GM12891 (cell line): Measurements from ENCODE around the gene C2CD3.
"Not testable (repeated sequence)": the region's sequence is repeated elsewhere in the genome, so short reads cannot be mapped to it uniquely, and the experiment has no call there.

ENCODE experiments used
- PAX5 ChIP-seq: IDR thresholded peaks from 2 replicates; pipeline ENCODE4 v1.6.1; 2011; ENCODE audit warnings: low read length, moderate library complexity, mild to moderate bottlenecking; ENCODE audit not compliant: insufficient read depth, severe bottlenecking
- POLR2A ChIP-seq: IDR thresholded peaks from 2 replicates; pipeline ENCODE4 v1.6.1; 2011; ENCODE audit warnings: low read depth, low read length, control low read depth
- POLR2AphosphoS5 ChIP-seq: IDR thresholded peaks from 2 replicates; pipeline ENCODE4 v1.6.1; 2011; ENCODE audit warnings: low read depth, low read length, control low read depth
- POU2F2 ChIP-seq: IDR thresholded peaks from 2 replicates; pipeline ENCODE4 v1.6.1; 2011; ENCODE audit warnings: low read depth, mild to moderate bottlenecking, control low read depth, low read length, moderate library complexity
- SPI1 ChIP-seq: IDR thresholded peaks from 2 replicates; pipeline ENCODE4 v1.6.1; 2011; ENCODE audit warnings: low read depth, low read length, control low read depth
- TAF1 ChIP-seq: IDR thresholded peaks from 2 replicates; pipeline ENCODE4 v1.6.1; 2011; ENCODE audit warnings: low read depth, low read length, control low read depth

GRCh38 chr11:74139919-74140431 is 30.8 kb downstream of the C2CD3 start:
- not testable (repeated sequence) for TF ChIP-seq POLR2A, POLR2AphosphoS5, TAF1, SPI1, POU2F2, PAX5
